DMS79 (cell line): ENCODE results near the gene MT1X.
"Not testable (repeated sequence)": the region's sequence is repeated elsewhere in the genome, so short reads cannot be mapped to it uniquely, and the experiment has no call there.

ENCODE experiments used
- DNase-seq: peaks from one replicate; lab custom pipeline; 2025; lab: John Stamatoyannopoulos, UW

Gene MT1X

DNA sequence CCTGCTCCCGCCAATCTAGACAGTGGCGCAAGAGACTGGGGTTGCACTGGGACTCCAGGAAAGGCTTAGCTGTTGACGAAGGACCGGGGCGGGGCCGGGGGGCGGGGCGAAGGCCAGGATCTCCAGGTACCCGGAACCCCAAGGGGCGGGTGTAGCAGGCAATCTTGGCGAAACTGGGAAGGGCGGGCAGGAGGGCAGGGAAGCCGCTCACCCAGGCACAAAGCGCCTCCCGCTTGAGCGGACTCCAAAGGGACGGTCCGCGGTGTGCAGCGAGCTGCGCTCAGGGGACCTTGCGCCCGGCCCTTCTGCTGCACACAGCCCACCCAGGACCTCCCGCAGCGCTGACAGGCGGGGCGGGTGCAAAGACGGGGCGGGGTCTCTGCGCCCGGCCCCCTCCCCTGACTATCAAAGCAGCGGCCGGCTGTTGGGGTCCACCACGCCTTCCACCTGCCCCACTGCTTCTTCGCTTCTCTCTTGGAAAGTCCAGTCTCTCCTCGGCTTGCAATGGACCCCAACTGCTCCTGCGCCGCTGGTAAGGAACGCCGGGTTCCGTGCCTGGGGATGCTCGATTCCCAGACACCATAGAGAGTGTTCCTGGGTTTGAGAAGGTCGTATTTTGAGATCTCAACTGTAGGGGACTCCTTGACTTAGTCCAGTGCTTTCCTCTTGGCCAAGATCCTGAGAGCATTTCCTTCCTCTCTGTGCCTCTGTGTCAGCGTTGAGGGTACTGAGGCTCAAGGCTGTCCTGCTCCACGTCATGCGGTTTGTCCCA is 24.5 kb upstream of the MT1X start, which contains the start of gene MT1F:
MT1F (plus strand) TSS at position 405 of the 772 bp plus-strand sequence; CDS start at position 505, 100 bp downstream.
- DNase-seq = peak; percentile 34

DNA sequence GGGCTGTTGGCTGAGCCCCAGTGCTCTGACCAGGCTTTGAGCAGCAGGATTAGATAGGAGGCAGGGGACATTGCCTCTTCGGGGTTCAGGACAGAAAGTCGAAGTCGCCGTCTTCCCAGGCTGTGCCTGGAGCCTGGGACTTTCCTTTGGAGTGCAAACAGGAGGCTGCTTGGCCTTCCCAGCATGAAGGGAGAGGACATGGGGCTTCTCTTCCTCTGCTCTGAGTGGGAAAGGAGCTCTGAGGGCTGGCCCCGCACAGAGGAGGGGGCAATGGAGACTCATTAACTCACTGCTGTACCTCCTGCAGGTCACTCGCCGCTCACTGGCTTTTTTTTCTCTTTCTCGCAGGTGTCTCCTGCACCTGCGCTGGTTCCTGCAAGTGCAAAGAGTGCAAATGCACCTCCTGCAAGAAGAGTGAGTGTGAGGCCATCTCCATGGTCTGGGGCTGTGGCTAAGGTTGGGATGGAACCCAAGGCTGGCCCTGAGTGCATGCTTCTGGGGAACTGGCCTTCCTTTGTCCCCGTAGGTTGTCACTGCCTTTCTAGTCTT is 23.9 kb upstream of the MT1X start:
- no peak for DNase-seq

DNA sequence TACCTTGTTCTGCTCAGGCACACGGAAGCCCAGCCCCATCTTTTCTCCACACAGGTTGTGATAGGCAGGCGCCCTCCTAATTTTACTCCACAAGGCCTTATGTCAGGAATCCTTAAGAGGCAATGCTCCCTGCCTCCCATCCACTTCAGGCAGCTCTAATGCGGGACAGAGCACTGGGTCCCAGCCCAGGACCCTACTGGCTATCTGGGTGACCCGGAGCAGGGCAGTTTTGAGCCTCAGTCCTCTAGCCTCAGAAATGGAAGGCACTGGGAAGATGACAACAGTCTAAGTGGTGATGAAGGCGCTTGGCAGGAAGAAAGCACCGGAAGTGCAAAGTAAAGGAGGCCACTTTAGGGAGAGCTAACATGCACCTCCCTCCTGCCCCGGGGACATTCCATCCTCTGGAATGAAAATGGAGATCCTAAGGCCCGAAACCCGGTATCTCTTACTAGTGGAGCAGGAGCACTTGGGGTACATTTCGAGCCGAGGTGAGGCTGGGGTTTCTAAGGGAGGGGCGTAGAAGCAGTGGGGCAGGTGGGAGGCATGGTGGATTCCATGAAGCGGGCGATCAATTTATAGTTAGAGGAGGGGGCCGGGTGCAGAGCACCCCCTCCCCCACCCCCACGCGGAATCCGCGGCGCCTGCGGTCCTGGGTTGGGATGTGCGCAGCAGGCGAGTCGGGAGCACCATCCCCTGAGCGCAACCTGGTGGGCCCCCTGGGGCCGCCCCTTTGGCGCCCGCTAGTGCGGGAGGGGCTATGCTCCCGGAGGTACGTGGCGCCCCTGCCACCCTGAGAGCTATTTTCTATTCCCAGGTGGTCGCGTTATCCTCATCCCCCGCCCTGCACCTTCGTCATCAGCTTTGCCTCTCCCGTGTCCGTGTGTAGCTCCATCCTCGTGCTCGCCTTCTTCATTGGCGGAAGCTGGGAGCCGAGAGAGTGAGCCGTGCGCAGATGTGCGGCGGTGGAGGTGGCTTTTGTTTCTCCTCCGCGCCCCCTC is 19.6 kb upstream of the MT1X start:
- DNase-seq = no peak

DNA sequence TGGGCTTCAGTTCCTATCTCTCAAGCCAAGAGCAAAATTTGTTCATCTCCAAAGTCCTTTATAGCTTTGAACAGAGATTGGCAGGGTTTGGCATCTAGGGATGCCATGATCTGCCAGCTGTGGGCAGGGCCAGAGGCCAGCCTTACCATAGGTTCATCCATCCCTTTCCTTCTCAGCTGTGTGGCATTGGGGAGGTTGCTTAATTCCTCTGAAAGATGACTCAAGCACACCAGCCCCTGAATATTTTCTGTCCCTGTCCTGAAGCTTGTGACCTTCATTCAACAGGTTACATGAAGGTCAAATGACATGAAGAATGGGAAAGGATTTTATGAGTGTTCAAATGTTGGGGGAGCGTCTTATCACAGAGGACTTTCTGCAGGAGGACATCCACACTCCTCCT is 17.8 kb upstream of the MT1X start:
- no peak for DNase-seq

DNA sequence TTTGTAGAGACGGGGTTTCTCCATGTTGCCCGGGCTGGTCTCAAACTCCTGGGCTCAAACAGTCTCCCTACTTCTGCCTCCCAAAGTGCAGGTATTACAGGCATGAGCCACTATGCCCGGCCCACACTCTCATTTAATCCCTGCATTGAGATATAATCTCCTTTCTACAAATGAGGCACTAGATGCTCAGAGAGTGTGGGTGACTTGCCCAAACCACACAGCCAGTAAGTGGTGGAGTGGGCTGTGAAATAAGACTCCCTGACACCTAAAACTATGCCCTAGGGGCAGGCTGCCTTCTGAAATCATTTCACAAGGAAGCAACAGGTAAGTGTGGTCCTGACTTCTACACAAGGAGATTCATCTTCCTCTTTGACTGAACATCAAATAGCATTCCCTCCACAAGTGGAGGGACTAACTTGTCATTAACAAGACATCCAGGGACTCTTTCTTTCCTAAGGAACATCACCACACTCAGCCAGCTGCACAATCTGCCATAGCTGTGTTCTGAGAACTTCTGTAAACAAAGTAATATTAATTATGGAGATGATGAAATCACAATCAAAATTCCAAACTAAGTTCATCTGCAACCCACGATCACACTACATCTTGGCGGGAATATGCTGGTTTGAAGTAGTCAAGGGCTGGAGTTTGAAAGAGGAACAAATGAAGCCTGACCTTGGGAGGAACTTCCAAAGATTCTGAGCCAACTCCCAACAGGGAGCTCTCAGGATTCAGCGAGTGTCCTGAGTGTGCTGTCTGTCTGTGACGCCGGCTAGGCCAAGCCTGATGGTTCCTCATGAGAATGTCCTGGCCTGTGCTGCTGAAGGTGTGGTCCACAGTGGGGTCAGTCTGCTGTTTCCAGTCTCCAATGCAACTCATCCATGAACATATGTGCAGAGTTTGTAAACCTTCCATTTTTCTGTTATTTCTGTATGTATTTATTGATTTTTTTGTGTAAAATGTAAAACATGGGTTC is 16.7 kb upstream of the MT1X start:
- not testable (repeated sequence) for DNase-seq

DNA sequence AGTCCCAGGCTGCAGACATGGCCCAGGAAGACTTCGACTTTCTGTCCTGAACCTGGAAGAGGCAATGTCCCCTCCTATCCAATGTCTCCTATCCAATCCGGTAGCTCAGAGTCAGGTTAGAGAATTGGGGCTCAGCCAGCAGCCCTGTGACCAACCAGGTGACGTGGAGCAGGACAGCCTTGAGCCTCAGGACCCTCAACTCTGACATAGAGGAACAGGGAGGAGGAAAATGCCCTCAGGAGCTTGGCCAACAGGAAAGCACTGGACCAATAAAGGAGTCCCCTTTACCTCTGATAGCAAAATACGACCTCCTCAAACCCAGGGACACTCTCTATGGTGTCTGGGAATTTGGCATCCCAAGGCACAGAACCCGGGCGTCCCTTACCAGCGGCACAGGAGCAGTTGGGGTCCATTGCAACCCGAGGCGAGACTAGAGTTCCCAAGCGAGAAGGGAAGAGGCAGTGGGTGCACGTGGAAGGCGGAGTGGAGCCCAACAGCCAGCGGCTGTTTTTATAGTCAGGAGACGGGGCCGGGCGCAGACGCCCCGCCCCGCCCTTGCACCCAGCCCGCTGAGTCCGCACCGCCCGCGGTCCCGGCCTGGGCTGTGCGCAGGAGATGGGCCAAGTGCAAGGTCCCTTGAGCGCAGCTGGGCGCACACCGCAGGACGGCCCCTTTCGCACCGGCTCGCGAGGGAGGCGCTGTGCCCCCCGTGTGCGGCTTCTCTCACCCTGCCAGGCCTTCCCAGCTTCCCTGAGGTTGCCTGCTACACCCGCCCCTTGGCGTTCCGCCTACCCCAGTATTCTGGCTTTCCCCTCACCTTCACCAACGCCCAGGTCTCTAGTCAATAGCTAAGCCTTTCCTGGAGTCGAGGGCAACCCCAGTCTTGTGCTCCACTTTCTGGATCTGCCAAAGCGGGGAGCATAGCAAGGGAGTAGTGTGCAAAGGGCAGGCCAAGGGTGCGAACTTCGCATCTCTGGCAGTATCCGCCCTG is 14.4 kb upstream of the MT1X start, which contains the start of gene MT1G:
MT1G (minus strand) TSS at position 485 of the 991 bp plus-strand sequence; CDS start at position 413, 72 bp downstream.
- no peak for DNase-seq

DNA sequence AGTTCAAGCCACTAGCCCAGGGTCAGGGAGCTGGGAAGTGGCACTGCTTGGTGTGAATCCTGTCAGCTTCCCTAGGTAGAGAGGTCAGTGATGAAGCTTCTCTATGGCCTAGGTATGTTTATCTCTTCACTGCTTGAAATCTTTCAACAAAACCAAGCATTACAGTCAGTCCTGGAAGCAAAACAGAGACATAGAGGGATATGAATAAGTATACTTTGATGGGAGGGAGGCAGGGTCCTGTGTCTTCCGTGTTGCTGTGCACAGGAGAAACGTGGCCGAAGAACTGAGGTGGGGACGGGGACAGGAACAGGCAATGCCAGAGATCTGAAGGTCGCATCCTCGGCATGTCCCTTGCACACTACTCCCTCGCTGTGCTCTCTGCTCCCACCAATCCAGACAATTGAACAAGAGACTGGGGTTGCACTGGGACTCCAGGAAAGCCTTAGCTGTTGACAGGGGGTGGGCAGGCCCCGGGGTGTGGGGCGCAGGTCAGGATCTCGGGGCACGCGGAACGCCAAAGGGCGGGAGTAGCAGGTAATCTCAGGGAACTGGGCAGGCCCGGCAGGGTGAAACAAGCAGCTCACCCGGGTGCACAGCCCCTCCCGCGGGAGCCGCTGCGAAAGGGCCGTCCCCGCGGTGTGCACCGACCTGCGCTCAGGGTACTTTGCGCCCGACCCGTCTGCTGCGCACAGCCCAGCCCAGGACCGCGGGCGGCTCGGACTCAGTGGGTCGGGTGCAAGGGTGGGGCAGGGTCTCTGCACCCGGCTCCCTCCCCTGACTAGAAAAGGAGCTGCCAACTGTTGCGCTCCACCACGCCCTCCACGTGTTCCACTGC is 13.0 kb upstream of the MT1X start, which contains the start of gene MT1H:
MT1H (plus strand) TSS at position 810 of the 835 bp plus-strand sequence. CDS start 71 bp downstream, outside the sequence.
- DNase-seq = no peak

DNA sequence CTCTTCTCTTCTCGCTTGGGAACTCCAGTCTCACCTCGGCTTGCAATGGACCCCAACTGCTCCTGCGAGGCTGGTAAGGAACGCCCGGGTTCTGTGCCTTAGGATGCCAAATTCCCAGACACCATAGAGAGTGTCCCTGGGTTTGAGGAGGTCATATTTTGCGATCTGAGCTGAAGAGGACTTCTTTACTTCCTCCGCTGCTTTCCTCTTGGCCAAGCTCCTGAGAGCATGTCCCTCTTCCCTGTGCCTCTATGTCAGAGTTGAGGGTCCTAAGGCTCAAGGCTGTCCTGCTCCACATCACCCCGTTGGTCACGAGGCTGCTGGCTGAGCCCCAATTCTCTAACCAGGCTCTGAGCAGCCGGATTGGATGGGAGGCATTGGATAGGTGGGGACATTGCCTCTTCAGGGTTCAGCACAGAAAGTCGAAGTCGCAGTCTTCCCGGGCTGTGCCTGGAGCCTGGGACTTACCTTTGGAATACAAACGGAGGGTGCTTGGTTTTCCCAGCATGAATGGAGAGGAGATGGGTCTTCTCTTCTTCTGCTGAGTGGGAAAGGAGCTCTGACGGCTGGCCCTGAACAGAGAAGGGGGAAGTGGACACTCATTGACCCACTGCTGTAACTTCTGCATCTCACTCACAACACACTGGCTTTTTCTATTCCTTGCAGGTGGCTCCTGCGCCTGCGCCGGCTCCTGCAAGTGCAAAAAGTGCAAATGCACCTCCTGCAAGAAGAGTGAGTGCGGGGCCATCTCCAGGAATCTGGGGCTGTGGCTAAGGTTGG is 12.2 kb upstream of the MT1X start:
- no peak for DNase-seq

DNA sequence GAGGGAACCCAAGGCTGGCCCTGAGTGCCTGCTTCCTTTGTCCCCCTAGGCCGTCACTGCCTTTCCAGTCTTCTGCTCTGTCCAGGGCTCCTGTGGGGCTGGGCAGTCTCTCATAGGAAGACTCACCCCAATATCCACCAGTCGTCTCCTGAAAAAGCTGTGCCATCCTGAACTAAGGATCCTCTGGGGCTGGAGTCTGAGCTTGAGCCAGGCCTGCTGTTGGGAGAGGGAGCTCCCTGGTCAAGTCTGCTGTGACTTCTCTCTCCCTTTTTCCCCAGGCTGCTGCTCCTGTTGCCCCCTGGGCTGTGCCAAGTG is 11.7 kb upstream of the MT1X start:
- no peak for DNase-seq

DNA sequence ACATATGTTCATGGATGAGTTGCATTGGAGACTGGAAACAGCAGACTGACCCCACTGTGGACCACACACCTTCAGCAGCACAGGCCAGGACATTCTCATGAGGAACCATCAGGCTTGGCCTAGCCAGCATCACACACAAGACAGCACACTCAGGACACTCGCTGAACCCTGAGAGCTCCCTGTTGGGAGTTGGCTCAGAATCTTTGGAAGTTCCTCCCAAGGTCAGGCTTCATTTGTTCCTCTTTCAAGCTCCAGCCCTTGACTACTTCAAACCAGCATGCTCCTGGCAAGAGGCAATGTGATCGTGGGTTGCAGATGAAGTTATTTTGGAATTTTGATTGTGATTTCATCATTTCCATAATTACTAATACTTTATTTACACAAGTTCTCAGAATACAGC is 10.6 kb upstream of the MT1X start:
- not testable (repeated sequence) for DNase-seq

DNA sequence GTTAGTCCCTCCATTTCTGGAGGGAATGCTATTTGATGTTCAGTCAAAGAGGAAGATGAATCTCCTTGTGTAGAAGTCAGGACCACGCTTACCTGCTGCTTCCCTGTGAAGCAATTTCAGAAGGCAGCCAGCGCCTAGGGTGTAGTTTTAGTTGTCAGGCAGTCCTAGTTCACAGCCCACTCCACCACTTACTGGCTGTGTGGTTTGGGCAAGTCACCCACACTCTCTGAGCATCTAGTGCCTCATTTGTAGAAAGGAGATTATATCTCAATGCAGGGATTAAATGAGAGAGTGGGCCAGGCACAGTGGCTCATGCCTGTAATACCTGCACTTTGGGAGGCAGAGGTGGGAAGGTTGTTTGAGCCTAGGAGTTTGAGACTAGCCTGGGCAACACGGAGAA is 10.1 kb upstream of the MT1X start:
- DNase-seq = not testable (repeated sequence)

DNA sequence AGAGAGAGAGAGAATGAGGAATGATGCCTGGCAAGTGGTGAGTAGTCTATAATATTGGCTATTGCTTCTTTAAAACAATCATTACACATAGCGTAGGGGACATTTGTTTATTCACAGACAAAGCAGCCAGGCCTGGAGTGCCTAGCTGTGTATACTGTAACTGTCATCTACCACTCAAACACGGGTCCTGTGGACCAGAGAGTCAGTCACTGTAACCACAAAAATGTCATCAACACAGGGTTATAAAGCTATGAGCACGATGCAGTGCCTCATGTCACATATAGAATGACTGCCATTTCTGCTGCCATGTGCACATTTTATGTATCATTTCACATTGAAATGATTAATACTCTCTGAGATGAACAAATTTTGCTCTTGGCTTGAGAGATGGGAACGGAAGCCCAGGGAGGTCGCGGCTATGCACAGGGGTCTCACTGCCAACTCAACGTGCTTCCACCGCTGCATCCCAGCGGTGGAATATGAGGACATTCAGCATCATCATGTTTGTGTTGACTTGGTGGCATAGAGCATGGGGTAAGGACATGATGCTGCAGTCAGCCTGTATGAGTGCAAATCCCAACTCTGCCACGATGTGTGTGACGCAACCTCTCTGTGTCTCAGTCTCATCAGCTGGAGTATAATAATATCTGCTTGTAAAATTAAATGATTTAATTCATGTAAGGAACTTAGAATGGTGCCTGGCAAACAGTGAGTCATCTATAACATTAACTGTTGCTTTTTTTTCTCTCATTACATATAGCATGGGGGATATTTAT is 9.3 kb upstream of the MT1X start:
- no peak for DNase-seq

DNA sequence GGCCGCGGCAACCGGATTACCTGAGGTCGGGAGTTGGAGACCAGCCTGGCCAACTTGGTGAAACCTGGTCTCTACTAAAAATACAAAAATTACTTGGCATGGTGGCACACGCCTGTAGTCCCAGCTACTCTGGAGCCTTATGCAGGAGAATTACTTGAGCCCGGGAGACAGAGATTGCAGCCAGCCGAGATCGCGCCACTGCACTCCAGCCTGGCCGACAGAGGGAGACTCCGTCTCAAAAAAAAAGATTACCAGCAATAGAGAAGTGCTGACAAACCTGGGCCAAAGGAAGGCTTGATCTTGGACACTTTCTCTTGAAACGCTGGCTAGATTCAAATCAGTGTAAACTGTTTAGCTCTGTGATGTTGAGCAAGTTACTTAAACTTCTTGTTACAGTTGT is 8.3 kb upstream of the MT1X start:
- no peak for DNase-seq

DNA sequence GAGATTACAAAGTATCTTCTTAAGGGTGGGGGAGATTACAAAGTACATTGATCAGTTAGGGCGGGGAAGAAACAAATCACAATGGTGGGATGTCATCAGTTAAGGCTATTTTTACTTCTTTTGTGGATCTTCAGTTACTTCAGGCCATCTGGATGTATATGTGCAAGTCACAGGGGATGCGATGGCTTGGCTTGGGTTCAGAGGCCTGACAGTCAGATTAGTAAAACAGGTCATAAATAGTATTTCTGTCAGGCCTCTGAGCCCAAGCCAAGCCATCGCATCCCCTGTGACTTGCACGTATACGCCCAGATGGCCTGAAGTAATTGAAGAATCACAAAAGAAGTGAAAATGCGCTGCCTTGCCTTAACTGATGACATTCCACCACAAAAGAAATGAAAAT is 7.7 kb upstream of the MT1X start:
- DNase-seq = not testable (repeated sequence)

DNA sequence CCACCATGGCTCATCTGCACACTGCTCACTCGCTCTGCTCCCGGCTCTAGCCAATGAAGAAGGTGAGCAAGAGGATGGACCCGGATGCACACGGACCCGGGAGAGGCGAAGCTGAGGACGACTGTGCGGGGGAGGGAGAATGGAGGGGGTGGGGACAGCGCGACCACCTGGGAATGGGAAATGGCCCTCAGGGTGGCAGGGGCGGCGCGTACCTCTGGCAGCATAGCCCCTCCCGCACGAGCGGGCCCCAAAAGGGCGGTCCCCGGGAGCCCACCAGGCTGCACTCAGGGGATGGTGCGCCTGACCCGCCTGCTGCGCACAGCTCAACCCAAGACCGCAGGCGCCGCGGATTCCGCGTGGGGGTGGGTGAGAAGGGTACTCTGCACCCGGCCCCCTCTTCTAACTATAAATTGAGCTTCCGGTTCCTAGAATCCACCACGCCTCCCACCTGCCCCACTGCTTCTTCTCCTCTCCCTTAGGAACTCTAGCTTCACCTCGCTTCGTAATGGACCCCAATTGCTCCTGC is 6.5 kb upstream of the MT1X start:
- DNase-seq = no peak

DNA sequence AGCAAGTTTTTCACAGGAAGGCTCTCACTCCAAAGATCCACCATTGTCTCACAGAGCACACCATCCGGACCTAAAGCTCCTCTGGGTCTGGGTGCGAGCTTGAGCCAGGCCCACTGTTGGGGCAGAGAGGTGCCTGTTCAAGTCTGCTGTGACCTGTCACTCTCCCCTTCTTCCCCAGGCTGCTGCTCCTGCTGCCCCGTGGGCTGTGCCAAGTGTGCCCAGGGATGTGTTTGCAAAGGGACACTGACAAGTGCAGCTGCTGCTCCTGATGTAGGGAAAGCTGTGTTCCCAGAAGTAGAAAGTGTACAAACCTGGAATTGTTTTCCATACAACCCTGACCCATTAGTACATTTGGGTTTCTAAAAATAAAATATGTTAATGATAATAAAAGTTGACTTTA is 4.8 kb upstream of the MT1X start:
- DNase-seq = no peak

DNA sequence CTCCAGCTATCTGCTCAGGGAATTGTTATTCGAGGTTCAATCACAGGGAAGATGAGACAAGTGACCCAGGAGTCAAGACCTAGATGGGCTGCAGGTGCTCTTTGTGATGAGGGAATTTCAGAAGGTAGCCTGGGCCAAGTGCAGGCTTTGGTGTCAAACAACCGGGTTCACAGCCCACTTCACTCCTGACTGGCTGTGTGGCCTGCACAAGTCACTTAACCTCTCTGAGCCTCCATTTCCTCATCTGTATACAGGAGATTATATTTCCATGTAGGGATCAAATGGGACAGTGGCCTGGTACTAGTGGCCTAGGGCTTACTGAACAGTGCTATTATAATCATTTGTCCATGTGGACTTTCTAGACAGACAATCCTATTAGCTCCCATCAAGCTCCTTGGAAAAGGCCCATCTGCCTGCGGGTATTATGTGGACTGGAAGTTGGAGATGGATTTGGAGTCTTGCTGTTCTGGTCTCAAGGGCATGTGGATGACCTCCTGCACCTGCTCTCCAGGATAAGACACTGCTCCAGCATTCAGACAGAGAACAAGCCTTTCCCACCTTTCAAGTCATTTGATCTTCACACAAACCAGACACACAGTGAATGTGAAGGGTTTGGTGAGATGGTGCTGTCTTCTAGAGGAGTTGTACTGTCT is 3.1 kb upstream of the MT1X start:
- no peak for DNase-seq
